Fibroblast of mammary gland (primary cell): ENCODE data around the gene TRERF1.
A peak's percentile ranks its signal among the peaks of the same experiment; 100 is the strongest.

Experiments used
- DNase-seq: peaks from one replicate; pipeline ENCODE4 v3.0.0-alpha.2; 2010; ENCODE audit warnings: low read depth
- H3K4me3 ChIP-seq: 2 replicates; pipeline ENCODE4 v1.5.1; 2011; ENCODE audit warnings: low read depth, mild to moderate bottlenecking, low read length, moderate library complexity; ENCODE audit not compliant: control insufficient read depth
- CTCF ChIP-seq: conservative IDR thresholded peaks from 2 replicates; pipeline ENCODE4 v1.5.1; 2011; ENCODE audit warnings: low read depth, low read length, inconsistent platforms; ENCODE audit not compliant: control insufficient read depth, insufficient read depth

Gene TRERF1

GRCh38 chr6:42239736-42240375, 211.9 kb downstream of the TRERF1 start:
- peak; percentile 72 for DNase-seq
- no peak overlapping the region for H3K4me3 ChIP-seq
- TF ChIP-seq CTCF: no peak

- H3K4me3 ChIP-seq: no peak overlapping the region
- DNase-seq: no peak
- no peak for TF ChIP-seq CTCF
Measured at GRCh38 chr6:42239333-42239732, 212.4 kb downstream of the TRERF1 start.

- no peak overlapping the region for H3K4me3 ChIP-seq
- no peak for DNase-seq
- TF ChIP-seq CTCF: no peak
Measured at GRCh38 chr6:42237857-42238256, 213.9 kb downstream of the TRERF1 start.

GRCh38 chr6:42236682-42237473, 214.8 kb downstream of the TRERF1 start:
- no peak overlapping the region for H3K4me3 ChIP-seq
- TF ChIP-seq CTCF: no peak
- DNase-seq: no peak

GRCh38 chr6:42236030-42236429, 215.7 kb downstream of the TRERF1 start:
- no peak for DNase-seq
- H3K4me3 ChIP-seq: no peak overlapping the region
- no peak for TF ChIP-seq CTCF

GRCh38 chr6:42232035-42232434, 219.7 kb downstream of the TRERF1 start:
- no peak overlapping the region for H3K4me3 ChIP-seq
- DNase-seq: no peak
- no peak for TF ChIP-seq CTCF
